Endothelial cell of umbilical vein (primary cell): Measurements from ENCODE around the gene POC5.

ENCODE experiments used
- CTCF ChIP-seq, 2 donors: IDR thresholded peaks; 1 replicate in 1 of 2; 2 replicates in 1 of 2; pipeline ENCODE4 v1.5.1; 2011; ENCODE audit warnings: low read length in 2 of 2, mild to moderate bottlenecking in 2 of 2, moderate library complexity in 2 of 2, control low read depth in 1 of 2, inconsistent platforms in 1 of 2, low read depth in 1 of 2; ENCODE audit not compliant: insufficient read depth in 1 of 2; ENCODE audit errors: extremely low read depth in 1 of 2
- JUN ChIP-seq: IDR thresholded peaks from 2 replicates; pipeline ENCODE4 v1.6.1; 2011; ENCODE audit warnings: borderline replicate concordance, low read depth; ENCODE audit not compliant: insufficient read length, insufficient read depth
- POLR2A ChIP-seq: IDR thresholded peaks from 2 replicates; pipeline ENCODE4 v1.6.1; 2012; ENCODE audit warnings: low read depth, mild to moderate bottlenecking, control low read depth, low read length
- TF ChIP-seq, protein P1 (sequence below): IDR thresholded peaks from 2 replicates; pipeline ENCODE4 v1.6.1; 2011; ENCODE audit not compliant: insufficient read depth, insufficient read length

GRCh38 chr5:75720882-75721281 is 3.6 kb upstream of the POC5 start:
- TF ChIP-seq, protein P1, sequence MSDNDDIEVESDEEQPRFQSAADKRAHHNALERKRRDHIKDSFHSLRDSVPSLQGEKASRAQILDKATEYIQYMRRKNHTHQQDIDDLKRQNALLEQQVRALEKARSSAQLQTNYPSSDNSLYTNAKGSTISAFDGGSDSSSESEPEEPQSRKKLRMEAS, result no peak
- TF ChIP-seq CTCF (IDR thresholded peaks at IDR 0.05; ENCODE audit: extremely low read depth in 1 of 2, insufficient read depth in 1 of 2, low read depth in 1 of 2, low read length in 2 of 2) (no peak), POLR2A (no peak), JUN (no peak)
